HCT116 (cell line): Measurements from ENCODE around the gene KAZN. TPM values are rescaled to one million over a fixed set of nuclear protein-coding genes. Genes with fewer than 3 reads are reported as not detected.

Experiments
- ATAC-seq: fragments of 200-7000 bp; cut with Tn5 transposase; 2 replicates; pipeline ENCODE4 v1.9.1; 2020; ENCODE audit warnings: mild to moderate bottlenecking, moderate library complexity
- BruUV-seq: library from RNA; stranded (reverse); fragments of 400-500 nt; replicated peaks from 2 replicates; lab custom pipeline; 2021; lab: Mats Ljungman, UMichigan
- CTCF ChIA-PET: fragments of 300-600 bp; sonication (Branson Sonifier 250); formaldehyde crosslinking; loops from one replicate; lab custom pipeline; 2021; ENCODE audit warnings: antibody characterized with exemption; lab: Charles Lee
- POLR2A ChIA-PET: fragments of 300-600, 350-600 bp; sonication (Branson Sonifier 250); formaldehyde crosslinking; loops from one replicate; lab custom pipeline; 2021; ENCODE audit warnings: antibody characterized with exemption; lab: Charles Lee
- RAD21 ChIA-PET, 2 experiments: fragments of 300-600 bp; sonication (Branson Sonifier 250); formaldehyde crosslinking; loops; one replicate each; lab custom pipeline; 2023; ENCODE audit warnings: low total read pairs in 2 of 2; ENCODE audit not compliant: uncharacterized antibody in 2 of 2, unreplicated experiment in 2 of 2, low non-redundant PET in 1 of 2; lab: Charles Lee
- DNase-seq: peaks from one replicate; pipeline ENCODE4 v3.0.0-alpha.2; 2010; ENCODE audit warnings: low read depth, low spot score
- H2AFZ ChIP-seq: fragments of 200-600 bp; shearing (Covaris generic), sonication (generic); 2 replicates; pipeline ENCODE4 v1.6.1; 2017; ENCODE audit warnings: low read depth, mixed run types, mixed read lengths, antibody characterized with exemption, low read length; ENCODE audit not compliant: poor library complexity, severe bottlenecking
- H3K27ac ChIP-seq: 2 replicates; pipeline ENCODE4 v1.5.1; 2012; ENCODE audit warnings: low read depth, low read length
- H3K27me3 ChIP-seq: fragments of 200-600 bp; sonication (generic); 2 replicates; pipeline ENCODE4 v1.6.1; 2016; ENCODE audit warnings: mixed run types, low read length, mixed read lengths; ENCODE audit not compliant: insufficient read depth
- H3K36me3 ChIP-seq, 2 experiments: fragments of 200-500 bp in 1 of 2; fragments of 200-600 bp in 1 of 2; sonication (Bioruptor generic) in 1 of 2; sonication (generic) in 1 of 2; 2 replicates each; pipeline versions ENCODE4 v1.5.1 to v1.6.1; 2014 to 2016; ENCODE audit warnings: low read length in 2 of 2, inconsistent platforms in 1 of 2, mixed read lengths in 1 of 2, mixed run types in 1 of 2; ENCODE audit not compliant: insufficient read depth in 2 of 2, control insufficient read depth in 1 of 2
- H3K4me1 ChIP-seq, 2 experiments: fragments of 200-600 bp in 1 of 2; sonication (generic) in 1 of 2; 2 replicates each; pipeline versions ENCODE4 v1.5.1 to v1.6.1; 2012 to 2017; ENCODE audit warnings: low read length in 2 of 2, inconsistent platforms in 1 of 2, mild to moderate bottlenecking in 1 of 2, mixed read lengths in 1 of 2, mixed run types in 1 of 2, moderate library complexity in 1 of 2; ENCODE audit not compliant: insufficient read depth in 2 of 2, control insufficient read depth in 1 of 2
- H3K4me2 ChIP-seq: fragments of 200-600 bp; sonication (generic); 2 replicates; pipeline ENCODE4 v1.6.1; 2017; ENCODE audit warnings: mixed run types, low read length, mixed read lengths
- H3K4me3 ChIP-seq, 2 experiments: fragments of 200-600 bp in 1 of 2; sonication (generic) in 1 of 2; replicated peaks in 1 of 2; 2 replicates each; pipeline ENCODE4 v1.5.1; 2011 to 2016; ENCODE audit warnings: low read length in 2 of 2, control low read depth in 1 of 2, low read depth in 1 of 2, mild to moderate bottlenecking in 1 of 2, mixed read lengths in 1 of 2, mixed run types in 1 of 2
- H3K79me2 ChIP-seq: fragments of 200-600 bp; sonication (generic); 2 replicates; pipeline ENCODE4 v1.6.1; 2017; ENCODE audit warnings: mild to moderate bottlenecking, mixed run types, low read length, moderate library complexity, mixed read lengths; ENCODE audit not compliant: insufficient read depth
- H3K9ac ChIP-seq: fragments of 200-600 bp; sonication (generic); 2 replicates; pipeline ENCODE4 v1.6.1; 2016; ENCODE audit warnings: low read length, mixed read lengths
- H3K9me2 ChIP-seq: fragments of 200-600 bp; sonication (generic), shearing (Covaris generic); 2 replicates; pipeline ENCODE4 v1.6.1; 2017; ENCODE audit warnings: mixed run types, mild to moderate bottlenecking, moderate library complexity; ENCODE audit not compliant: insufficient read depth
- H3K9me3 ChIP-seq, 2 experiments: fragments of 200-500 bp in 1 of 2; fragments of 200-600 bp in 1 of 2; sonication (Bioruptor generic) in 1 of 2; sonication (generic) in 1 of 2; 2 replicates each; pipeline ENCODE4 v1.6.1; 2014 to 2017; ENCODE audit warnings: low read length in 2 of 2, mixed read lengths in 2 of 2, inconsistent platforms in 1 of 2, low read depth in 1 of 2, mild to moderate bottlenecking in 1 of 2, mixed run types in 1 of 2, moderate library complexity in 1 of 2; ENCODE audit not compliant: control insufficient read depth in 1 of 2, insufficient read depth in 1 of 2
- H4K20me1 ChIP-seq: fragments of 200-600 bp; sonication (generic), shearing (Covaris generic); 2 replicates; pipeline ENCODE4 v1.6.1; 2017; ENCODE audit warnings: mixed run types, mild to moderate bottlenecking, moderate library complexity; ENCODE audit not compliant: insufficient read depth
- ATF3 ChIP-seq: IDR thresholded peaks from 2 replicates; pipeline ENCODE4 v1.6.1; 2012
- CBX3 ChIP-seq: IDR thresholded peaks from 2 replicates; pipeline ENCODE4 v1.6.1; 2012; ENCODE audit warnings: low read depth
- CTCF ChIP-seq, 3 experiments: fragments of 200-600 bp in 1 of 3; sonication (generic) in 1 of 3; IDR thresholded peaks in 2 of 3; conservative IDR thresholded peaks in 1 of 3; 2 replicates each; pipeline ENCODE4 v1.5.1; 2012 to 2017; ENCODE audit warnings: low read depth in 2 of 3, low read length in 2 of 3, antibody characterized with exemption in 1 of 3, borderline replicate concordance in 1 of 3, control low read depth in 1 of 3, mild to moderate bottlenecking in 1 of 3, mixed read lengths in 1 of 3, mixed run types in 1 of 3, moderate library complexity in 1 of 3; ENCODE audit not compliant: insufficient read depth in 1 of 3
- EZH2 ChIP-seq: fragments of 200-600 bp; sonication (generic); IDR thresholded peaks from 2 replicates; pipeline ENCODE4 v1.6.1; 2017; ENCODE audit warnings: antibody characterized with exemption, mixed run types
- EZH2phosphoT487 ChIP-seq: fragments of 200-600 bp; IDR thresholded peaks from 2 replicates; pipeline ENCODE4 v1.6.1; 2018; ENCODE audit warnings: antibody characterized with exemption, borderline replicate concordance
- MAX ChIP-seq: IDR thresholded peaks from 2 replicates; pipeline ENCODE4 v1.6.1; 2012
- POLR2AphosphoS5 ChIP-seq: IDR thresholded peaks from 2 replicates; pipeline ENCODE4 v1.6.1; 2011; ENCODE audit warnings: mild to moderate bottlenecking, low read depth, low read length, moderate library complexity
- ZBTB33 ChIP-seq: IDR thresholded peaks from 2 replicates; pipeline ENCODE4 v1.6.1; 2011; ENCODE audit warnings: mild to moderate bottlenecking, low read length, moderate library complexity; ENCODE audit not compliant: insufficient replicate concordance; ENCODE audit errors: extremely low read depth
- ZFX ChIP-seq: fragments of 450-650 bp; IDR thresholded peaks from 2 replicates; pipeline ENCODE4 v1.6.1; 2017
- intact Hi-C: fragments of 100-400 bp; cut with micrococcal nuclease; formaldehyde crosslinking; loops from 2 replicates; pipeline ENCODE4 v1.10.0; 2022
- total RNA-seq: library from RNA; stranded (reverse); gene quantifications from one replicate; pipeline ENCODE4 v1.2.1, GENCODE V29; 2021; ENCODE audit not compliant: unreplicated experiment
- TF ChIP-seq, protein P1 (sequence below): IDR thresholded peaks from 2 replicates; pipeline ENCODE4 v1.6.1; 2012; ENCODE audit warnings: low read depth

Gene KAZN
- total RNA-seq, 1 experiment from 2014 or later, result 13.4 TPM

DNA sequence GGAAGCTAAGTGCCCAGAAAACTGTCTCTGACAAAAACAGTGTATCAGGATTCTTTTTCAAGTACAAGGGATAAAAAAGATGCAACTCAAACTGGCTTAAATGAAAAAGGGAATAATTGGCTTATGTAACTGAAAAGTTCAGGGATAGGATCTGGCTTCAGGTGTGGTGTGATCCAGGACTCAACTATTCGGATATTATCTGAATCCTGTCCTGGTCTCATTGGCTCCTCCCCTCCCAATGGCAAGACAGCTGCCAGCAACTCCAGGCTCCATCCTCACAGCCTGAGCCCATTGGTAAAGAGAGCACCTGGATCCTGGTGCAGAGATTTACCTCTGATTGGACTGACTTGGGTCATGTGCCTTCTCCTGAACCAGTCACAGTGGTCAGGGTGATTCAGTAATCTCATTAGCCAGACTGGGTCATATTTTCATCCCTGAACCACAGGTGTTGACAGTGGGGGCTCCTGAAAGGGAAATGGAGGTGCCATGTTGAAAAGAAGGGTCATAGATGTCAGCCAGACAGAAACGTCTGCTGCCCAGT, 349.7 kb downstream of the KAZN start:
- RAD21 ChIA-PET, result no interaction called here
- H3K9me2 ChIP-seq, result no peaks in the 10 kb centered on the region
- H3K79me2 ChIP-seq, result peaks cover 6% of the 10 kb centered on the region
- TF ChIP-seq EZH2phosphoT487, result no peak
- no peak for TF ChIP-seq ATF3
- TF ChIP-seq POLR2AphosphoS5, result no peak
- BruUV-seq, result no TSS peak
- no peak overlapping the region for H2AFZ ChIP-seq
- H3K27ac ChIP-seq, result no peak overlapping the region
- H4K20me1 ChIP-seq, result no peaks in the 10 kb centered on the region
- H3K4me3 ChIP-seq, result no peak overlapping the region
- intact Hi-C loops, result no loop called here
- peaks cover 4 to 29% of the 10 kb centered on the region in 2 experiments; a peak in 3 of 4 replicates for H3K4me1 ChIP-seq
- ATAC-seq (no peak; the same call in 1 of the 2 replicates), DNase-seq (no peak)
- peaks cover 0 to 2% of the 10 kb centered on the region in 2 experiments; a peak in 1 of 4 replicates for H3K9me3 ChIP-seq
- H3K27me3 ChIP-seq, result no peaks in the 10 kb centered on the region
- H3K9ac ChIP-seq, result no peak overlapping the region
- CTCF ChIA-PET, result no interaction called here
- POLR2A ChIA-PET, result no interaction called here
- H3K36me3 ChIP-seq, result no peaks in the 10 kb centered on the region
- H3K4me2 ChIP-seq, result no peak overlapping the region

DNA sequence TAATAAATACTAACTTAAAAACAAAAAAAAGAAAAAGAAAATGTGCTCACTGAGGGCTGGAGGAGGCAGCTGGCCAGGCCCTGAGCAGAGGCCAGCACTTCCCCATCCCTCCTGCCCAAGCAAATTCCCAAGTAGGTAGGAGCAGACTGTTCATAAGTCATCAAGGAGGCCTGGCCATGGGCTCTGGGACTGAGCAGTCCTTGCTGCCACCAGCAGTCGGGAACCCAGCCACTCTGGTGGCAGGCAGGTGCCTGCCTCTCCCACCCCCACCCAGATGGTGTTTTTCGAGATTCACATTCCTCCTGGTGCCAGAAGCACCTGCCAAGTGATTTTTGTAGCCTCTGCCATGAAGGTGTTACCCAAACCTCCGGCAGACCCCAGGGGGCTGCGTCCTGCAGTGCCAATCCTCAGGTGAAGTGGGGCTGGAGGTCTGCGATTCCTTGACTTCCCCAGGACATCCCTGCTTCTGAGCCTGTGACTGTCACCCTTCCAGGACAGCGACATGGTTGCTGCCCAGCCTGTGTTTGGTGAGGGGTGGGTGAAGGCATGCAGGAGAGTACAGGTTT, 350.9 kb downstream of the KAZN start:
- Histone ChIP-seq H3K27ac (no peak overlapping the region), H3K27me3 (no peaks in the 10 kb centered on the region), H3K4me1 (peaks cover 4 to 31% of the 10 kb centered on the region in 2 experiments; a peak in 3 of 4 replicates), H3K36me3 (no peaks in the 10 kb centered on the region), H2AFZ (no peak overlapping the region), H3K4me2 (no peak overlapping the region), H3K9ac (no peak overlapping the region), H3K4me3 (no peak overlapping the region), H4K20me1 (no peaks in the 10 kb centered on the region), H3K9me2 (no peaks in the 10 kb centered on the region), H3K79me2 (0 out of 2 replicates have a peak, but pooled peaks cover 4% of the 10 kb centered on the region), H3K9me3 (peaks cover 0 to 3% of the 10 kb centered on the region in 2 experiments; a peak in 1 of 4 replicates)
- no TSS peak for BruUV-seq
- ChIA-PET CTCF (no interaction called here), RAD21 (no interaction called here), POLR2A (no interaction called here)
- DNase-seq, result no peak
- intact Hi-C loops, result no loop called here
- no peak for ATAC-seq
- TF ChIP-seq MAX (no peak), ZBTB33 (no peak), ZFX (no peak), CTCF (IDR thresholded peaks at IDR 0.05 in 2 of 3, conservative IDR thresholded peaks at IDR 0.05 in 1 of 3; ENCODE audit: borderline replicate concordance in 1 of 3, insufficient read depth in 1 of 3, low read depth in 2 of 3, low read length in 2 of 3) (no peak), CBX3 (no peak), EZH2 (no peak)
- TF ChIP-seq, protein P1, sequence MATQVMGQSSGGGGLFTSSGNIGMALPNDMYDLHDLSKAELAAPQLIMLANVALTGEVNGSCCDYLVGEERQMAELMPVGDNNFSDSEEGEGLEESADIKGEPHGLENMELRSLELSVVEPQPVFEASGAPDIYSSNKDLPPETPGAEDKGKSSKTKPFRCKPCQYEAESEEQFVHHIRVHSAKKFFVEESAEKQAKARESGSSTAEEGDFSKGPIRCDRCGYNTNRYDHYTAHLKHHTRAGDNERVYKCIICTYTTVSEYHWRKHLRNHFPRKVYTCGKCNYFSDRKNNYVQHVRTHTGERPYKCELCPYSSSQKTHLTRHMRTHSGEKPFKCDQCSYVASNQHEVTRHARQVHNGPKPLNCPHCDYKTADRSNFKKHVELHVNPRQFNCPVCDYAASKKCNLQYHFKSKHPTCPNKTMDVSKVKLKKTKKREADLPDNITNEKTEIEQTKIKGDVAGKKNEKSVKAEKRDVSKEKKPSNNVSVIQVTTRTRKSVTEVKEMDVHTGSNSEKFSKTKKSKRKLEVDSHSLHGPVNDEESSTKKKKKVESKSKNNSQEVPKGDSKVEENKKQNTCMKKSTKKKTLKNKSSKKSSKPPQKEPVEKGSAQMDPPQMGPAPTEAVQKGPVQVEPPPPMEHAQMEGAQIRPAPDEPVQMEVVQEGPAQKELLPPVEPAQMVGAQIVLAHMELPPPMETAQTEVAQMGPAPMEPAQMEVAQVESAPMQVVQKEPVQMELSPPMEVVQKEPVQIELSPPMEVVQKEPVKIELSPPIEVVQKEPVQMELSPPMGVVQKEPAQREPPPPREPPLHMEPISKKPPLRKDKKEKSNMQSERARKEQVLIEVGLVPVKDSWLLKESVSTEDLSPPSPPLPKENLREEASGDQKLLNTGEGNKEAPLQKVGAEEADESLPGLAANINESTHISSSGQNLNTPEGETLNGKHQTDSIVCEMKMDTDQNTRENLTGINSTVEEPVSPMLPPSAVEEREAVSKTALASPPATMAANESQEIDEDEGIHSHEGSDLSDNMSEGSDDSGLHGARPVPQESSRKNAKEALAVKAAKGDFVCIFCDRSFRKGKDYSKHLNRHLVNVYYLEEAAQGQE, result no peak
